ENCODE results near the gene TRNT1.

TRNT1 gene
- total RNA-seq, result 51.6 to 68.6 reads per million in 2 experiments

GRCh38 chr3:3126477-3127431 is at the start of gene TRNT1:
TSS of gene TRNT1 (plus strand) at chr3:3126940. CDS start at chr3:3129041, 2,101 bp downstream.
- peak; percentile 93 for DNase-seq (ENCODE audit: low read depth)

GRCh38 chr3:3080309-3080708 is 46.4 kb upstream of the TRNT1 start:
- no peak for DNase-seq (ENCODE audit: low read depth)

- no peak for DNase-seq (ENCODE audit: low read depth)
Measured at GRCh38 chr3:3081381-3082233, 45.1 kb upstream of the TRNT1 start.

GRCh38 chr3:3082234-3082924 is 44.4 kb upstream of the TRNT1 start:
- no peak for DNase-seq (ENCODE audit: low read depth)

- no peak for DNase-seq (ENCODE audit: low read depth)
Measured at GRCh38 chr3:3084890-3085289, 41.9 kb upstream of the TRNT1 start.

- no peak for DNase-seq (ENCODE audit: low read depth)
Measured at GRCh38 chr3:3085782-3086181, 41.0 kb upstream of the TRNT1 start.

GRCh38 chr3:3086239-3086638 is 40.5 kb upstream of the TRNT1 start:
- DNase-seq (ENCODE audit: low read depth), result no peak

- no peak for DNase-seq (ENCODE audit: low read depth)
Measured at GRCh38 chr3:3087279-3087678, 39.5 kb upstream of the TRNT1 start.

- DNase-seq (ENCODE audit: low read depth), result no peak
Measured at GRCh38 chr3:3087716-3088465, 38.8 kb upstream of the TRNT1 start.

- DNase-seq (ENCODE audit: low read depth), result no peak
Measured at GRCh38 chr3:3089017-3089416, 37.7 kb upstream of the TRNT1 start.

GRCh38 chr3:3097958-3098357 is 28.8 kb upstream of the TRNT1 start:
- DNase-seq (ENCODE audit: low read depth), result no peak

GRCh38 chr3:3101660-3102458 is 24.9 kb upstream of the TRNT1 start:
- no peak for DNase-seq (ENCODE audit: low read depth)

- no peak for DNase-seq (ENCODE audit: low read depth)
Measured at GRCh38 chr3:3102751-3103150, 24.0 kb upstream of the TRNT1 start.

- no peak for DNase-seq (ENCODE audit: low read depth)
Measured at GRCh38 chr3:3105246-3105645, 21.5 kb upstream of the TRNT1 start.

- DNase-seq (ENCODE audit: low read depth), result no peak
Measured at GRCh38 chr3:3105815-3106214, 20.9 kb upstream of the TRNT1 start.

GRCh38 chr3:3107181-3107580 is 19.6 kb upstream of the TRNT1 start:
- DNase-seq (ENCODE audit: low read depth), result no peak

GRCh38 chr3:3107858-3108257 is 18.9 kb upstream of the TRNT1 start:
- no peak for DNase-seq (ENCODE audit: low read depth)

GRCh38 chr3:3109407-3110298 is 17.1 kb upstream of the TRNT1 start:
- no peak for DNase-seq (ENCODE audit: low read depth)

GRCh38 chr3:3110299-3110630 is 16.5 kb upstream of the TRNT1 start, which contains the start of gene IL5RA:
TSS of gene IL5RA (minus strand) at chr3:3110374. CDS start at chr3:3104984, 5,390 bp downstream.
- no peak for DNase-seq (ENCODE audit: low read depth)
